Osteoblast (primary cell): ENCODE results near the gene CSF2RB. TPM values are rescaled to one million over a fixed set of nuclear protein-coding genes. Genes with fewer than 3 reads are reported as not detected.

Experiments
- DNase-seq: peaks from one replicate; pipeline ENCODE4 v3.0.0; 2011; ENCODE audit warnings: low spot score, mixed read lengths; ENCODE audit not compliant: insufficient read length; ENCODE audit errors: missing footprints
- H2AFZ ChIP-seq: 2 replicates; pipeline ENCODE4 v1.6.0; 2011; ENCODE audit warnings: mild to moderate bottlenecking, low read length
- H3K27ac ChIP-seq: 2 replicates; pipeline ENCODE4 v1.5.1; 2011; ENCODE audit warnings: mild to moderate bottlenecking, low read depth, low read length, moderate library complexity
- H3K27me3 ChIP-seq: 2 replicates; pipeline ENCODE4 v1.6.0; 2012; ENCODE audit warnings: mild to moderate bottlenecking, control low read depth, inconsistent platforms, low read length, moderate library complexity; ENCODE audit not compliant: insufficient read depth
- H3K36me3 ChIP-seq: 2 replicates; pipeline ENCODE4 v1.5.1; 2011; ENCODE audit warnings: mild to moderate bottlenecking, low read length, control low read depth, moderate library complexity; ENCODE audit not compliant: insufficient read depth
- H3K4me1 ChIP-seq: 2 replicates; pipeline ENCODE4 v1.5.1; 2011; ENCODE audit warnings: mild to moderate bottlenecking, low read length, control low read depth, moderate library complexity; ENCODE audit not compliant: insufficient read depth
- H3K4me2 ChIP-seq: 2 replicates; pipeline ENCODE4 v1.6.0; 2011; ENCODE audit warnings: mild to moderate bottlenecking, low read length; ENCODE audit not compliant: insufficient read depth
- H3K4me3 ChIP-seq: fragments of 200-600 bp; sonication (generic); 3 replicates; pipeline ENCODE4 v1.5.1; 2012; ENCODE audit warnings: mild to moderate bottlenecking, low read length, inconsistent platforms; ENCODE audit not compliant: insufficient read depth
- H3K79me2 ChIP-seq: 2 replicates; pipeline ENCODE4 v1.6.0; 2012; ENCODE audit warnings: mild to moderate bottlenecking, low read length, control low read depth, inconsistent platforms; ENCODE audit not compliant: insufficient read depth
- H3K9me3 ChIP-seq: 2 replicates; pipeline ENCODE4 v1.5.1; 2011; ENCODE audit warnings: low read depth, low read length, control low read depth
- H4K20me1 ChIP-seq: 2 replicates; pipeline ENCODE4 v1.6.0; 2012; ENCODE audit warnings: mild to moderate bottlenecking, low read length, control low read depth; ENCODE audit not compliant: insufficient read depth
- CTCF ChIP-seq: IDR thresholded peaks from 2 replicates; pipeline ENCODE4 v1.5.1; 2011; ENCODE audit warnings: mild to moderate bottlenecking, low read depth, low read length, moderate library complexity; ENCODE audit errors: extremely low read depth
- total RNA-seq: library from RNA; depleted of rRNA; stranded (reverse); fragments of >200 nt; gene quantifications from 2 replicates; pipeline ENCODE4 v1.2.3, GENCODE V29; 2012

CSF2RB gene
- total RNA-seq, 1 donor: 1.1 TPM

GRCh38 chr22:36968249-36968964 is 55.0 kb downstream of the CSF2RB start:
- TF ChIP-seq CTCF: no peak
- Histone ChIP-seq H3K79me2 (no peaks in the 10 kb centered on the region), H4K20me1 (no peaks in the 10 kb centered on the region), H2AFZ (no peak overlapping the region), H3K4me3 (no peak overlapping the region), H3K4me2 (no peak overlapping the region), H3K4me1 (no peaks in the 10 kb centered on the region), H3K36me3 (no peaks in the 10 kb centered on the region), H3K9me3 (no peaks in the 10 kb centered on the region), H3K27me3 (peaks cover 26% of the 10 kb centered on the region), H3K27ac (no peak overlapping the region)
- no peak for DNase-seq

GRCh38 chr22:36971341-36972125 is 58.1 kb downstream of the CSF2RB start:
- Histone ChIP-seq H3K27ac (no peak overlapping the region), H4K20me1 (no peaks in the 10 kb centered on the region), H3K79me2 (no peaks in the 10 kb centered on the region), H3K4me3 (no peak overlapping the region), H3K36me3 (no peaks in the 10 kb centered on the region), H3K27me3 (peaks cover 21% of the 10 kb centered on the region), H2AFZ (no peak overlapping the region), H3K9me3 (no peaks in the 10 kb centered on the region), H3K4me1 (no peaks in the 10 kb centered on the region), H3K4me2 (no peak overlapping the region)
- TF ChIP-seq CTCF: no peak
- no peak for DNase-seq

DNA sequence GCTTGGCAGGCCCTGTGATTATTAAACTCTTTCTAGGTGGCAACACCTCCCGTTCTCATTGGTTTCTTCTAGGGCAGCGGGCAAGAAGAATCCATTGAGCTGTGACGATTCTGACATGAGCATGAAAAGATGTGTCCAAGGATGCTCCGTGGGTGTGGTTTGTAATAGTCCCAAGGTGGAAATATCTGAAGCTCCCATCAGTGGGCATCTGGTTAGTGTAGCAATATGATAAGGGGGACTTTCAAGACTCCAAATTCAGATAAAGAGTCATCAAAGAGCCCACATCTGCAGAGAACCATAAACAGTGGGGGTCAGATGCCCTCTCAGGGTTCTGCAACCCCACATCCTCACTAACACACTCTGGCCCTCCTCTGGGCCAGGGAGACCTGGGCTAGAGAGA is 63.2 kb downstream of the CSF2RB start:
- H3K27me3 ChIP-seq: peaks cover 8% of the 10 kb centered on the region
- no peaks in the 10 kb centered on the region for H4K20me1 ChIP-seq
- no peak for DNase-seq

More for the DNA sequence above, 63.2 kb downstream of the CSF2RB start:
- Histone ChIP-seq H3K4me2 (no peak overlapping the region), H3K79me2 (no peaks in the 10 kb centered on the region), H3K4me3 (no peak overlapping the region), H3K36me3 (no peaks in the 10 kb centered on the region), H2AFZ (no peak overlapping the region), H3K4me1 (peaks cover 8% of the 10 kb centered on the region), H3K9me3 (no peaks in the 10 kb centered on the region), H3K27ac (no peak overlapping the region)
- TF ChIP-seq CTCF: no peak
